HG02885 (cell line): Measurements from ENCODE around the gene CLSTN2.

Source experiments
- ATAC-seq: cut with Tn5 transposase; IDR thresholded peaks from one replicate; pipeline ENCODE4 v1.9.1; 2021; ENCODE audit warnings: mild to moderate bottlenecking; ENCODE audit not compliant: unreplicated experiment, poor library complexity

CLSTN2 gene

GRCh38 chr3:140134231-140134965 is 199.4 kb downstream of the CLSTN2 start:
- no peak for ATAC-seq

- ATAC-seq = no peak
Observed at GRCh38 chr3:140135461-140135860, 200.5 kb downstream of the CLSTN2 start.

GRCh38 chr3:140143367-140144069 is 208.5 kb downstream of the CLSTN2 start:
- no peak for ATAC-seq

DNA sequence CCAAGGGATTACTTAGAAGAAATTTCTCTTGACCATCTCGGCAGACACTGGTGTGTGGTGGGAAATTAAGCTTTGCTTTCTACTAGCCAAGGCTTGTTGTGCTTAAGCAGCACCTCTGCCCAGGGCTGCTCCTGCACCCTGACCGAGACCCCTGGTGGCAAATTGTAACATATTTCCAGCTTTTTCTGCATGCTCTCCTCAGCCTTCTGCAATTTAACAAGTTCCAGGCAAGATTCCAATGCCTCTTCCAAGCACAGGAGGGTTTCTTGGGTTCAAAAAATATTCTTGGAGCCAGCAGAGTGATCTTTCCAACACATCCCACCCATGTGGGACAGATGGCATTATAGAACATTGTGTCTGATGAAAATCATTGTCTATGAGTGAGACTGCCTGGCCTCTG is 210.5 kb downstream of the CLSTN2 start:
- ATAC-seq = no peak

DNA sequence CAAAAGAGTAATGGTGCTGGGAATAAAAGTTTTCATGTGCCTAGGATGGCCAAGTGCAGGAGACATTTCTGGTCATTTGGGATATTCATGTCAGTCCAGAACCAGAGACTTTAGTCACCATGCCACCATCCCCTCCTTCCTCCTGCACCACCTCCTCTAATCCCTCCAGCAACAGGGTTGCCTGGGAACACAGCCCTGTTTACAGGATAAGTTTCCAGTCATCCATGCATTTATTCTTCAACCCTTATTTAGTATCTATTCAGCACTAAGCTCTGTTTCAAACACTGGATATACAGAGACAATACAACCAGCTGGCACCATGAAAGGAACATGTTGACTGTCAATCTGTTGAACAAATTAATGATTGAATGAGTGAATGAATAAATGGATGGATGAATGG is 211.7 kb downstream of the CLSTN2 start:
- no peak for ATAC-seq

DNA sequence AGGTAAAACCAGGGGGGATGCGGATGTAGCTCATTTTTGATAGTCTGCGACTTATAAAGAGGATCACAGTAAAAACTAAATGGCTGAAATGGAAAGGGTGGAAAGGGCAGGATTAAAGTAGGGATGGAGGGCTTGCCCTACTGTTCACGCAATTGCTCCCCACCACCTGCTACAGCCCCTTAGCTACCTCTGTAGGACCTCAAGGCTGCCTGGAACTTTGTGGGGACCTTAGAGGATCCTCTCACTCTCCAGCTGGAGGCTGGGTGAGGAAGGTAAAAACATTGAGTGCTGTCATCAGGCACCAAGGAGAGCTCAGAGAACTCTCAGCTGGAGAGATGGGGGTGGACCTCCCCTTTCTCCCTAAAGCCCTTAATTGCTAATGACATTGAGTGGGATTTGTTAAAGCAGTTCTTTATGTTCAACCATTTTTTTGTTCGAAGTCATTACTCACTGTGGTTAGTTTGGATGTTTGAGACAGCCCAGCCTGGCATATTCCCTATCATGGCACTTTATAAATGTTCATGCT is 213.0 kb downstream of the CLSTN2 start:
- ATAC-seq = no peak

- ATAC-seq = no peak
Observed at GRCh38 chr3:140148824-140149390, 213.9 kb downstream of the CLSTN2 start.

DNA sequence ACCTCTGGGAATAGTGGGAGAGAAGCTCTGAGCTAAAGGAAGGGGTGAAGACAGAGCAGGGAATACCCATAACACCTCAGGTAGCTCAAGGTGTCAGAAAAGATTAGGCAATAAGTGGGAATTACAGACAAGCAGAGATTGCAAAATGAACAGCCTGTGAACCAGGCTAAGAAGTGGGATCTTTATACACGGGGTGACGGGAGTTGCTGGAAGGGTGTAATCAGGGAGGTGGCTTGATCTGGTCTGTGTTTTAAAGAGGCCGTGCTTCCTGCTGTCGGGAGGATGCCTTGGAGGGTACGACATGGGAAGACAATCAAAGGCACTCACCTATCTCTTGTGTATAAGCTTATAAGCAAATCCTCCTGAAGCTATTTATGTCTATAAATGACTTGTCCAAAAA is 216.3 kb downstream of the CLSTN2 start:
- ATAC-seq = no peak

GRCh38 chr3:140152851-140153639 is 218.1 kb downstream of the CLSTN2 start:
- no peak for ATAC-seq

GRCh38 chr3:140153736-140154135 is 218.8 kb downstream of the CLSTN2 start:
- ATAC-seq = no peak

- no peak for ATAC-seq
Observed at GRCh38 chr3:140157161-140157560, 222.2 kb downstream of the CLSTN2 start.

GRCh38 chr3:140159646-140160045 is 224.7 kb downstream of the CLSTN2 start:
- no peak for ATAC-seq

- no peak for ATAC-seq
Observed at GRCh38 chr3:140160553-140160952, 225.6 kb downstream of the CLSTN2 start.

DNA sequence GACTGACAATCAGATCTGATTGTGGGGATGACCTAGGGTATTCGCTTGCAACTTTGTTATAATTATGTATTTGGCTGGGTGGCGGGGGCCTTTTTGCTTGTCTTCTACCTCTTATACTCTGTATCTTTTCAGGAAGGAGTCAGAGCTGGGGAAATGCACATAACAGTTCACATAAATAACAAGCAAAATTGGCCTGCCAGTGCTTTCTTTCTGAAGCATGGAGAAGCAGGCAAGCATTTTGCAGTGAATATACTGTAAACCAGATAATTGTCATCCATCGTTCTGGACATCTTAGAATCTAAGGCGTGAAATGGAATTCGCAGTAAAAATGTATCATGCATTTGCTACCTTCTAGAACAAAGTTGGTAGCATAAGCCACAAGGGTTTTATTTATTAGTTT is 227.6 kb downstream of the CLSTN2 start:
- ATAC-seq = no peak

DNA sequence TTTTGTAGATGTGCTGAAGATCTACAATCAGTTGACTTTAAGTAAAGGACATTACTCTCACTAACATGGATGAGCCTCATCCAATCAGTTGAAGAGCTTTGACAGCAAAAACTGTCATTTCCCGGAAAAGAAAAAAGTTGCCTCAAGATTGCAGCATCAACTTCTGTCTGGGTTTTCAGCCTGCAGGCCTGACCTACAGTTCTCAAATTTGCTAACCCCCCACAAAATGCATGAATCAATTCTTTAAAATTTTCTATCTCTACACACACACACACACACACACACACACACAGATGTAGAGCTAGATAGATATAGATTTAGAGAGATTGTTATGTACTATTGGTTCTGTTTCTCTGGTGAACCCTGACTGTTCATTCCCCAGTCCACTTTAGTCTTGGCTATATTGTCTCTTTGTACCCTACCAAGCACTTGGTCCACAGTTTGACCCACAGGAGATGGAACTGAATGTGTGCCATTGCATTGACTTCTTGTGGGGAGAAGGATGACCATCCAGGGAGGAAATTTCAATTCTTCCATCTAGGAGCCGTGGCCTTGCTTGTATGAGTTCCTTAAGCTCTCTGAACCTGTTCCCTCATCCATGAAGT is 228.3 kb downstream of the CLSTN2 start:
- no peak for ATAC-seq

DNA sequence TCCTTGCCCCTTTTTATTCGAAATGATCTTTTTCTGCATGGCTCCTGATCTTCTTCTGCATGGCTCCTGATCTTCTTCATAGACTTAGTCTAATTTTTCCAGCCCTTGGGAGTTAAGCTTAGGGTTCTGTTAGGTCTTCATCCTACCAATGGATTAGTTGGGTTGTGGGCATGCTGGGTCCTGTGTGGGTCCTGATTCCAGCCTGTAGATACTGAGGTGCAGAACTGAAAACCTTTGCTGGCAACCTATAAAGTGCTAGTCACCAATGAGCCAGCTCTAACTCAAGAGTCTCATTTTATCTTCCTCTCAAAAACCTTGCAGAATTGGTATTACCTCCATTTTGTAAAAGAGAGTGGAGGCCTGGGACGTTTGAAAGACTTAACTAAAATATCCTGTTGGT is 229.2 kb downstream of the CLSTN2 start:
- ATAC-seq = no peak

- ATAC-seq = no peak
Observed at GRCh38 chr3:140164922-140165590, 230.1 kb downstream of the CLSTN2 start.

GRCh38 chr3:140165781-140166180 is 230.8 kb downstream of the CLSTN2 start:
- ATAC-seq = no peak

DNA sequence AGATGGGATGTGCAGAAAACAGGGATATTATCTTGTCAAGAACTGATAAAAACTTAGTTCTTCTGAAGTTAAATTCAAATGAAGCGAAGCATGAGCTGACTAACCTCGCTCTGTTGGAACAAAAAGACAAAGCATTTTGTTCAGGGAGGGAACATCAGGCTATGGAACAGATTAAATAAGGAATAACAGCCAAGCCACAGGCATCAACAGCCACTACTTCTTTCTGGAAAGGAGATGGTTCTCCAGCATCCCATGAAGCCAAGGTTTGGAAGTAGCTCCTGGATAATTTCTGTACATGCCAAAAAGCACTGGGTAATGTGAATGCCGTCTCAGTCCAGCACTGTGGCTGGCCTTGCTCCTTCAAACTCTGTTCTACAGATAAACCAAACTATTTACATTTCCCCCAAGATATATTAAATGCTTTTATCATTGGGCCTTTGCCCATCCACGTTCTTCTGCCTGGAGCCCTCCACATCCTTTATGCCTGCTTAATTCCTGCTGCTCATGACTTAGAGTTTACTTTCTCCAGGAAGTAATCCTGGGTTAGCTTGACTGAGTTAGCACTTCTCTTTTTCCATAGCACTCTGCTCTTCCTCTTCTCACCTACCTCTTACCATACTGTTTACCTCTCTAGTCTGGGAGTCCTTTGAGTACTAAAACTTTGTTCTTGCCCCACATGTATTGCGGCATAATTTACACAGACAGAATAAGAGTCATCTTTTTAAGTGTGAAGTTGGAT is 232.0 kb downstream of the CLSTN2 start:
- no peak for ATAC-seq
